Measurements from ENCODE around the gene OXNAD1. TPM values are rescaled to one million over a fixed set of nuclear protein-coding genes. Genes with fewer than 3 reads are reported as not detected.

Gene OXNAD1
- polyA plus RNA-seq, 1 of the 3 experiments (the other 2 are of a cell fraction), result 6.9 TPM

GRCh38 chr3:16295298-16295890 is 30.4 kb downstream of the OXNAD1 start:
- ChIA-PET CTCF (interaction anchor here (0.6 to 1.3 kb wide), 3 partner anchors 28 to 257 kb away, joined by 3 to 4 read pairs (median 3); no protein-coding TSS in a partner anchor), POLR2A (no interaction called here)
- Histone ChIP-seq H3K9me3 (peaks cover 4% of the 10 kb centered on the region; the same call in 1 of the 2 replicates), H3K4me1 (ENCODE audit: control insufficient read depth in 1 of 2, insufficient read depth in 2 of 2, low read depth in 1 of 2, low read length in 1 of 2) (peaks cover 0 to 2% of the 10 kb centered on the region in 2 experiments; a peak in 1 of 4 replicates), H3K9me2 (no peaks in the 10 kb centered on the region), H3K36me3 (replicated peaks in 1 of 2; ENCODE audit: control insufficient read depth in 1 of 2, insufficient read depth in 2 of 2, low read length in 1 of 2) (peaks cover 35 to 50% of the 10 kb centered on the region in 2 experiments), H3K4me3 (ENCODE audit: low read depth in 2 of 2, low read length in 1 of 2) (no peak overlapping the region), H4K20me1 (ENCODE audit: insufficient read depth) (no peaks in the 10 kb centered on the region), H2AFZ (ENCODE audit: low read depth) (no peak overlapping the region), H3K27me3 (ENCODE audit: insufficient read depth) (no peaks in the 10 kb centered on the region), H3K79me2 (ENCODE audit: insufficient read depth) (no peaks in the 10 kb centered on the region), H3K27ac (ENCODE audit: low read depth in 2 of 2, low read length in 1 of 2) (no peak overlapping the region), H3F3A (replicated peaks; ENCODE audit: insufficient read depth) (peaks cover 5% of the 10 kb centered on the region), H3K4me2 (no peak overlapping the region), H3K9ac (no peak overlapping the region)
- DNase-seq, result no peak
- 68% methylated on average over 3 of the region's 3 CpGs for WGBS (ENCODE audit: low lambda C conversion rate)
- TF ChIP-seq ZBTB33 (IDR thresholded peaks at IDR 0.05; ENCODE audit: borderline replicate concordance, low read depth) (no peak), IRF3 (IDR thresholded peaks at IDR 0.05; ENCODE audit: low read depth, low read length) (no peak), YY1 (IDR thresholded peaks at IDR 0.05; ENCODE audit: low read depth) (no peak), POLR2AphosphoS5 (IDR thresholded peaks at IDR 0.05; ENCODE audit: low read depth, low read length) (no peak), RCOR1 (IDR thresholded peaks at IDR 0.05; ENCODE audit: low read length) (no peak), PBX3 (IDR thresholded peaks at IDR 0.05) (no peak), CTCF (IDR thresholded peaks at IDR 0.05) (no peak), SIN3A (IDR thresholded peaks at IDR 0.05; ENCODE audit: borderline replicate concordance, low read depth, low read length) (no peak), RXRA (IDR thresholded peaks at IDR 0.05; ENCODE audit: borderline replicate concordance, low read depth) (no peak), JUND (IDR thresholded peaks at IDR 0.05) (no peak), USF2 (IDR thresholded peaks at IDR 0.05; ENCODE audit: borderline replicate concordance, low read depth, low read length) (no peak), CHD2 (IDR thresholded peaks at IDR 0.05; ENCODE audit: low read length, partially characterized antibody) (no peak), TEAD4 (IDR thresholded peaks at IDR 0.05; ENCODE audit: borderline replicate concordance, insufficient read depth) (no peak), FOSL2 (IDR thresholded peaks at IDR 0.05; ENCODE audit: borderline replicate concordance, low read depth) (no peak)
